ENCODE measurements around the gene TAGLN. TPM values are rescaled to one million over a fixed set of nuclear protein-coding genes. Genes with fewer than 3 reads are reported as not detected.

TAGLN gene
- total and polyA plus RNA-seq, 9 of the 15 experiments (the other 6 are each of a cell fraction or from before 2014, with no cell fraction given) = 0.21 to 4.9 (median 1.1) TPM

DNA sequence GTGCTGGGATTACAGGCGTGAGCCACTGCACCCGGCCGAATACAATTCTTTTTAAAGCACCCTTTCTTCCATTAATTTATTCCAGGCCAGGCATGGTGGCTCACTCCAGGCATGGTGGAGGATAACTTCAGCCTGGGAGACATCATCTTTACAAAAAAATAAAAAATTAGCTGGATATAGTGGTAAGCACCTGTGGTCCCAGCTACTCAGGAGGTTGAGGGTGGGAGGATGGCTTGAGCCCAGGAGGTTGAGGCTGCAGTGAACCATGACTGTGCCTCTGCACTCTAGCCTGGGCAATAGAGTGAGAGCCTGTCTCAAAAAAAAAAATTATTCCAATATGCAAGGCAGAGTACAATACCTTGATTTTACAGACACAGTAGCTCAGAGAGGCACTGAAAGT lies 11.4 kb downstream of the TAGLN start:
- Histone ChIP-seq H3K9me1 (ENCODE audit: control insufficient read depth, insufficient read depth, low read length) (no peaks in the 10 kb centered on the region), H3K4me3 (no peak overlapping the region), H3K79me2 (ENCODE audit: control insufficient read depth, insufficient read depth, low read length) (no peaks in the 10 kb centered on the region), H3K27ac (ENCODE audit: extremely low read depth, low read depth, low read length) (no peak overlapping the region), H3K9ac (ENCODE audit: insufficient read depth in 1 of 2, low read depth in 2 of 2, low read length in 2 of 2) (no peak overlapping the region), H3K36me3 (ENCODE audit: control insufficient read depth, insufficient read depth, low read length) (peaks cover 18% of the 10 kb centered on the region; the same call in 2 of the 3 replicates), H2AFZ (ENCODE audit: low read depth, low read length) (no peak overlapping the region), H3K9me3 (replicated peaks; ENCODE audit: control insufficient read depth, insufficient read depth, low read depth, low read length) (no peaks in the 10 kb centered on the region), H4K20me1 (replicated peaks; ENCODE audit: control insufficient read depth, insufficient read depth, low read length) (no peaks in the 10 kb centered on the region), H3K4me1 (replicated peaks in 1 of 2; ENCODE audit: control insufficient read depth in 2 of 2, insufficient read depth in 2 of 2, low read length in 2 of 2) (no peaks in the 10 kb centered on the region; a peak in 1 of 5 replicates), H3K4me2 (ENCODE audit: insufficient read depth, low read length) (no peak overlapping the region), H3K27me3 (ENCODE audit: control insufficient read depth in 2 of 2, insufficient read depth in 2 of 2, low read length in 2 of 2) (no peaks in the 10 kb centered on the region)
- DNase-seq (ENCODE audit: extremely low read depth in 1 of 4, low spot score in 3 of 4) (no peak), ATAC-seq (no peak), FAIRE-seq (no peak)
- 82% methylated on average over 3 of the region's 3 CpGs for WGBS (ENCODE audit: insufficient coverage, low coverage, missing lambda C conversion rate)
- intact Hi-C loops (cut with micrococcal nuclease) = no loop called here
- BruUV-seq (replicated peaks) = no TSS peak
- POLR2A ChIA-PET = interaction anchor here (0.7 to 2.0 kb wide), 4 partner anchors 10 to 85 kb away, joined by 3 to 7 read pairs (median 3); no protein-coding TSS in a partner anchor
- in situ Hi-C loops (cut with MboI) = no loop called here
- CTCF ChIA-PET (ENCODE audit: low intra/inter-chr PET ratio) = no interaction called here
- TF ChIP-seq, protein P1, sequence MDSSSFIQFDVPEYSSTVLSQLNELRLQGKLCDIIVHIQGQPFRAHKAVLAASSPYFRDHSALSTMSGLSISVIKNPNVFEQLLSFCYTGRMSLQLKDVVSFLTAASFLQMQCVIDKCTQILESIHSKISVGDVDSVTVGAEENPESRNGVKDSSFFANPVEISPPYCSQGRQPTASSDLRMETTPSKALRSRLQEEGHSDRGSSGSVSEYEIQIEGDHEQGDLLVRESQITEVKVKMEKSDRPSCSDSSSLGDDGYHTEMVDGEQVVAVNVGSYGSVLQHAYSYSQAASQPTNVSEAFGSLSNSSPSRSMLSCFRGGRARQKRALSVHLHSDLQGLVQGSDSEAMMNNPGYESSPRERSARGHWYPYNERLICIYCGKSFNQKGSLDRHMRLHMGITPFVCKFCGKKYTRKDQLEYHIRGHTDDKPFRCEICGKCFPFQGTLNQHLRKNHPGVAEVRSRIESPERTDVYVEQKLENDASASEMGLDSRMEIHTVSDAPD (CRISPR knock-in tag; IDR thresholded peaks at IDR 0.05) = no peak
- TF ChIP-seq PYGO2 (tag; IDR thresholded peaks at IDR 0.05) (no peak), SMAD3 (CRISPR knock-in tag; conservative IDR thresholded peaks at IDR 0.05) (no peak), ATF7 (IDR thresholded peaks at IDR 0.05) (no peak), ZZZ3 (IDR thresholded peaks at IDR 0.05) (no peak), XRCC4 (IDR thresholded peaks at IDR 0.05; ENCODE audit: extremely low read depth, insufficient read depth, insufficient read length) (no peak), ELF4 (CRISPR knock-in tag; IDR thresholded peaks at IDR 0.05) (no peak), POLR2A (conservative IDR thresholded peaks at IDR 0.05) (no peak)
- TF ChIP-seq, protein P2, sequence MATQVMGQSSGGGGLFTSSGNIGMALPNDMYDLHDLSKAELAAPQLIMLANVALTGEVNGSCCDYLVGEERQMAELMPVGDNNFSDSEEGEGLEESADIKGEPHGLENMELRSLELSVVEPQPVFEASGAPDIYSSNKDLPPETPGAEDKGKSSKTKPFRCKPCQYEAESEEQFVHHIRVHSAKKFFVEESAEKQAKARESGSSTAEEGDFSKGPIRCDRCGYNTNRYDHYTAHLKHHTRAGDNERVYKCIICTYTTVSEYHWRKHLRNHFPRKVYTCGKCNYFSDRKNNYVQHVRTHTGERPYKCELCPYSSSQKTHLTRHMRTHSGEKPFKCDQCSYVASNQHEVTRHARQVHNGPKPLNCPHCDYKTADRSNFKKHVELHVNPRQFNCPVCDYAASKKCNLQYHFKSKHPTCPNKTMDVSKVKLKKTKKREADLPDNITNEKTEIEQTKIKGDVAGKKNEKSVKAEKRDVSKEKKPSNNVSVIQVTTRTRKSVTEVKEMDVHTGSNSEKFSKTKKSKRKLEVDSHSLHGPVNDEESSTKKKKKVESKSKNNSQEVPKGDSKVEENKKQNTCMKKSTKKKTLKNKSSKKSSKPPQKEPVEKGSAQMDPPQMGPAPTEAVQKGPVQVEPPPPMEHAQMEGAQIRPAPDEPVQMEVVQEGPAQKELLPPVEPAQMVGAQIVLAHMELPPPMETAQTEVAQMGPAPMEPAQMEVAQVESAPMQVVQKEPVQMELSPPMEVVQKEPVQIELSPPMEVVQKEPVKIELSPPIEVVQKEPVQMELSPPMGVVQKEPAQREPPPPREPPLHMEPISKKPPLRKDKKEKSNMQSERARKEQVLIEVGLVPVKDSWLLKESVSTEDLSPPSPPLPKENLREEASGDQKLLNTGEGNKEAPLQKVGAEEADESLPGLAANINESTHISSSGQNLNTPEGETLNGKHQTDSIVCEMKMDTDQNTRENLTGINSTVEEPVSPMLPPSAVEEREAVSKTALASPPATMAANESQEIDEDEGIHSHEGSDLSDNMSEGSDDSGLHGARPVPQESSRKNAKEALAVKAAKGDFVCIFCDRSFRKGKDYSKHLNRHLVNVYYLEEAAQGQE (IDR thresholded peaks at IDR 0.05; ENCODE audit: borderline replicate concordance) = no peak
- TF ChIP-seq, protein P2 (CRISPR knock-in tag; IDR thresholded peaks at IDR 0.05; ENCODE audit: low read depth) = no peak
- TF ChIP-seq, protein P3, sequence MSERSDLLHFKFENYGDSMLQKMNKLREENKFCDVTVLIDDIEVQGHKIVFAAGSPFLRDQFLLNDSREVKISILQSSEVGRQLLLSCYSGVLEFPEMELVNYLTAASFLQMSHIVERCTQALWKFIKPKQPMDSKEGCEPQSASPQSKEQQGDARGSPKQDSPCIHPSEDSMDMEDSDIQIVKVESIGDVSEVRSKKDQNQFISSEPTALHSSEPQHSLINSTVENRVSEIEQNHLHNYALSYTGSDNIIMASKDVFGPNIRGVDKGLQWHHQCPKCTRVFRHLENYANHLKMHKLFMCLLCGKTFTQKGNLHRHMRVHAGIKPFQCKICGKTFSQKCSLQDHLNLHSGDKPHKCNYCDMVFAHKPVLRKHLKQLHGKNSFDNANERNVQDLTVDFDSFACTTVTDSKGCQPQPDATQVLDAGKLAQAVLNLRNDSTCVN (CRISPR knock-in tag; IDR thresholded peaks at IDR 0.05) = no peak
- TF ChIP-seq, protein P4, sequence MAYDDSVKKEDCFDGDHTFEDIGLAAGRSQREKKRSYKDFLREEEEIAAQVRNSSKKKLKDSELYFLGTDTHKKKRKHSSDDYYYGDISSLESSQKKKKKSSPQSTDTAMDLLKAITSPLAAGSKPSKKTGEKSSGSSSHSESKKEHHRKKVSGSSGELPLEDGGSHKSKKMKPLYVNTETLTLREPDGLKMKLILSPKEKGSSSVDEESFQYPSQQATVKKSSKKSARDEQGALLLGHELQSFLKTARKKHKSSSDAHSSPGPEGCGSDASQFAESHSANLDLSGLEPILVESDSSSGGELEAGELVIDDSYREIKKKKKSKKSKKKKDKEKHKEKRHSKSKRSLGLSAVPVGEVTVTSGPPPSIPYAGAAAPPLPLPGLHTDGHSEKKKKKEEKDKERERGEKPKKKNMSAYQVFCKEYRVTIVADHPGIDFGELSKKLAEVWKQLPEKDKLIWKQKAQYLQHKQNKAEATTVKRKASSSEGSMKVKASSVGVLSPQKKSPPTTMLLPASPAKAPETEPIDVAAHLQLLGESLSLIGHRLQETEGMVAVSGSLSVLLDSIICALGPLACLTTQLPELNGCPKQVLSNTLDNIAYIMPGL (CRISPR knock-in tag; IDR thresholded peaks at IDR 0.05) = no peak

Measured in K562 (cell line).